ENCODE data around the gene PEAR1. TPM values are rescaled to one million over a fixed set of nuclear protein-coding genes. Genes with fewer than 3 reads are reported as not detected.

PEAR1 gene
- total RNA-seq, 1 experiment from 2014 or later, result 0.39 TPM

GRCh38 chr1:156913809-156914387, 20.4 kb downstream of the PEAR1 start:
- no peak overlapping the region for H3K18ac ChIP-seq (ENCODE audit: insufficient read length, low read depth, low read length)
- WGBS (ENCODE audit: extremely low coverage, insufficient read length, low lambda C conversion rate), result no CpG with 5 or more reads among the region's 13 CpGs
- no peaks in the 10 kb centered on the region for H3K36me3 Mint-ChIP-seq (ENCODE audit: insufficient read depth in 1 of 3, low read depth in 3 of 3)
- H3K4me1 ChIP-seq (ENCODE audit: insufficient read depth, low read length), result no peaks in the 10 kb centered on the region
- H3K4me2 ChIP-seq (ENCODE audit: insufficient read depth, insufficient read length, low read length), result no peak overlapping the region
- H3K9ac ChIP-seq (ENCODE audit: extremely low read depth, insufficient read length, low read length), result no peak overlapping the region
- H3K4me1 Mint-ChIP-seq, result peaks cover 8 to 22% of the 10 kb centered on the region in 2 experiments
- H2BK5ac ChIP-seq (ENCODE audit: insufficient read length, low read length), result no peak overlapping the region
- H3K27ac Mint-ChIP-seq, result no peak overlapping the region
- no peak overlapping the region for H2BK20ac ChIP-seq (ENCODE audit: low read depth, low read length, poor library complexity, severe bottlenecking)
- no peak overlapping the region for H2AFZ ChIP-seq (ENCODE audit: low read length)
- H2BK120ac ChIP-seq (ENCODE audit: low read depth, low read length, poor library complexity, severe bottlenecking), result no peak overlapping the region
- H3K79me1 ChIP-seq (ENCODE audit: insufficient read depth, low read depth, low read length, poor library complexity, severe bottlenecking), result no peaks in the 10 kb centered on the region
- DNase-seq, result no peak
- no peaks in the 10 kb centered on the region for H4K20me1 ChIP-seq (ENCODE audit: control insufficient read depth, insufficient read depth, insufficient read length)
- H3K27me3 Mint-ChIP-seq (ENCODE audit: low read depth), result peaks cover 57% of the 10 kb centered on the region
- no peaks in the 10 kb centered on the region for H3K9me3 ChIP-seq (ENCODE audit: control insufficient read depth, low read depth, low read length)
- no peak for TF ChIP-seq CTCF (conservative IDR thresholded peaks at IDR 0.05)
- H4K5ac ChIP-seq (ENCODE audit: insufficient read length, low read depth, low read length), result no peak overlapping the region
- H3T11ph ChIP-seq (ENCODE audit: low read length), result no peak overlapping the region
- H3K4me3 Mint-ChIP-seq, result no peak overlapping the region; a peak in 1 of 5 replicates
- H3K23me2 ChIP-seq (ENCODE audit: insufficient read length, low read depth, low read length, poor library complexity, severe bottlenecking), result no peaks in the 10 kb centered on the region
- no peak overlapping the region for H2AK5ac ChIP-seq (ENCODE audit: insufficient read length, low read length)
- no peak overlapping the region for H3K4ac ChIP-seq (ENCODE audit: low read depth, low read length)
- H3K14ac ChIP-seq (ENCODE audit: insufficient read depth, low read length), result no peak overlapping the region; the same call in 1 of the 2 replicates
- H3K79me2 ChIP-seq (ENCODE audit: insufficient read depth, low read length), result no peaks in the 10 kb centered on the region
- H3K27ac ChIP-seq (ENCODE audit: insufficient read length, low read depth, low read length), result no peak overlapping the region
- H2BK12ac ChIP-seq (ENCODE audit: insufficient read length, low read depth, low read length), result no peak overlapping the region
- H3K23ac ChIP-seq (ENCODE audit: insufficient read length, low read depth, low read length), result no peak overlapping the region
- H3K27me3 ChIP-seq (ENCODE audit: insufficient read depth, low read length), result no peaks in the 10 kb centered on the region; the same call in 1 of the 2 replicates
- no peaks in the 10 kb centered on the region; a peak in 2 of 5 replicates for H3K9me3 Mint-ChIP-seq
- no peak overlapping the region for H3K56ac ChIP-seq (ENCODE audit: insufficient read length, low read depth, low read length)
- H4K91ac ChIP-seq (ENCODE audit: insufficient read length, low read depth, low read length), result no peak overlapping the region
- H4K8ac ChIP-seq (replicated peaks; ENCODE audit: insufficient read length, low read depth, low read length), result no peak overlapping the region
- no peak overlapping the region for H2BK15ac ChIP-seq (ENCODE audit: low read depth, low read length)
